Activated CD8-positive, alpha-beta T cell treated with anti-CD3 and anti-CD28 coated beads for 36 hours (primary cell): ENCODE measurements around the gene RNF213. TPM values are rescaled to one million over a fixed set of nuclear protein-coding genes. Genes with fewer than 3 reads are reported as not detected.

ENCODE experiments used
- ATAC-seq: fragments of 200-7000 bp; cut with Tn5 transposase; one replicate; pipeline ENCODE4 v1.10.0; 2021; ENCODE audit warnings: mild to moderate bottlenecking, moderate library complexity
- CTCF ChIA-PET: fragments of 350-600 bp; sonication (Branson Sonifier 250); formaldehyde crosslinking; loops from one replicate; lab custom pipeline; 2021; ENCODE audit warnings: antibody characterized with exemption; lab: Charles Lee
- POLR2A ChIA-PET: fragments of 350-600 bp; sonication (Branson Sonifier 250); formaldehyde crosslinking; loops from one replicate; lab custom pipeline; 2021; ENCODE audit warnings: antibody characterized with exemption; lab: Charles Lee
- DNase-seq: peaks from one replicate; pipeline ENCODE4 v3.0.0-alpha.2; 2020
- H3K27ac Mint-ChIP-seq: one replicate; pipeline ENCODE4 v1.8.0; 2021; ENCODE audit warnings: mild to moderate bottlenecking, mixed read lengths
- H3K27me3 Mint-ChIP-seq: one replicate; pipeline ENCODE4 v1.8.0; 2021; ENCODE audit warnings: mixed read lengths
- H3K36me3 Mint-ChIP-seq: one replicate; pipeline ENCODE4 v1.8.0; 2021; ENCODE audit warnings: low read depth, mixed read lengths
- H3K4me1 Mint-ChIP-seq: one replicate; pipeline ENCODE4 v1.8.0; 2021; ENCODE audit warnings: low read depth, mixed read lengths
- H3K4me3 Mint-ChIP-seq: one replicate; pipeline ENCODE4 v1.8.0; 2021; ENCODE audit warnings: mild to moderate bottlenecking, moderate library complexity, mixed read lengths
- H3K9me3 Mint-ChIP-seq: one replicate; pipeline ENCODE4 v1.8.0; 2021; ENCODE audit warnings: mixed read lengths
- intact Hi-C: fragments of 100-400 bp; cut with micrococcal nuclease; formaldehyde crosslinking; loops from one replicate; pipeline ENCODE4 v1.10.0; 2022
- total RNA-seq, 2 experiments: library from RNA; stranded (reverse); gene quantifications; one replicate each; pipeline ENCODE4 v1.2.3, GENCODE V29; 2021
- TF ChIP-seq, protein P1 (sequence below): fragments of 200-600 bp; IDR thresholded peaks from one replicate; pipeline ENCODE4 v1.8.0; 2022; ENCODE audit warnings: antibody characterized with exemption, mild to moderate bottlenecking

The RNF213 gene
- total RNA-seq, 2 experiments from 2014 or later = 131 to 142 TPM

DNA sequence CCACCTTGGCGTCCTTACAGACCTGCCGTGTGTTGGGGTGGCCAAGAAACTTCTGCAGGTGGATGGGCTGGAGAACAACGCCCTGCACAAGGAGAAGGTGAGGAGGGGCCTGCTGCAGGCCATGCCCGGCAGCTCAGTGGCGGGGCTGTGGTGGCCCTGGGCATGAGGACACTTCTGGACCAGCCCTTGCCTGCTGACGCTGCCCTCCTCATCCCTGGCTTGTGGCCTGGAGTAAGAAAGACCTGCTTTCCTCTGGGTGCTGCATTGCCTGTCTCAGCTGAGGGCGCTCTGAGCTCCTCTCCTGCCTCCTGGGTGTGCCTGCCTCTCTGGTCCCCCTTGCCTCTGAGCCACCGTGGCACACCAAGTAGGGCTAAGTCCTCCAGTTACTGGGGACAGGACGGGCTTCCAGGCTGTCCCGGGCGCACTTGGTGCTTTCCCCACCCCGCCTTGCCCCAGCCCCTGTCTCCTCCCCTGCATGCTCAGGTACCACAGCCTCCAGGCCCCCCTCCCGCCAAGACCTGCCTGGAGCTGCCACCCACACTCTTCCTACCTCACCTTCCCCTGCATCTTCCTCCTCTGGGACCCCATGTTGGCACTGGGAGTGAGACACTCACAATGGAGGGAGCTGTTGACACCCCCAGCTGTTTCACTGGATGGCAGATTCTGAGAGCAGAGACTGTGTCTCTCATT is 163.0 kb downstream of the RNF213 start:
- ChIA-PET CTCF (interaction anchor here (1.0 kb wide), 2 partner anchors 8 to 152 kb away, joined by 4 read pairs; no protein-coding TSS in a partner anchor), POLR2A (interaction anchor here (0.6 kb wide), 1 partner anchor 503 kb away, joined by 3 read pairs; no protein-coding TSS in a partner anchor)
- H3K4me1 Mint-ChIP-seq = peaks cover 11% of the 10 kb centered on the region
- H3K9me3 Mint-ChIP-seq = no peaks in the 10 kb centered on the region
- H3K4me3 Mint-ChIP-seq = no peak overlapping the region
- H3K27ac Mint-ChIP-seq = no peak overlapping the region
- no peaks in the 10 kb centered on the region for H3K36me3 Mint-ChIP-seq
- TF ChIP-seq, protein P1, sequence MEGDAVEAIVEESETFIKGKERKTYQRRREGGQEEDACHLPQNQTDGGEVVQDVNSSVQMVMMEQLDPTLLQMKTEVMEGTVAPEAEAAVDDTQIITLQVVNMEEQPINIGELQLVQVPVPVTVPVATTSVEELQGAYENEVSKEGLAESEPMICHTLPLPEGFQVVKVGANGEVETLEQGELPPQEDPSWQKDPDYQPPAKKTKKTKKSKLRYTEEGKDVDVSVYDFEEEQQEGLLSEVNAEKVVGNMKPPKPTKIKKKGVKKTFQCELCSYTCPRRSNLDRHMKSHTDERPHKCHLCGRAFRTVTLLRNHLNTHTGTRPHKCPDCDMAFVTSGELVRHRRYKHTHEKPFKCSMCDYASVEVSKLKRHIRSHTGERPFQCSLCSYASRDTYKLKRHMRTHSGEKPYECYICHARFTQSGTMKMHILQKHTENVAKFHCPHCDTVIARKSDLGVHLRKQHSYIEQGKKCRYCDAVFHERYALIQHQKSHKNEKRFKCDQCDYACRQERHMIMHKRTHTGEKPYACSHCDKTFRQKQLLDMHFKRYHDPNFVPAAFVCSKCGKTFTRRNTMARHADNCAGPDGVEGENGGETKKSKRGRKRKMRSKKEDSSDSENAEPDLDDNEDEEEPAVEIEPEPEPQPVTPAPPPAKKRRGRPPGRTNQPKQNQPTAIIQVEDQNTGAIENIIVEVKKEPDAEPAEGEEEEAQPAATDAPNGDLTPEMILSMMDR = no peak
- intact Hi-C loops = no loop called here
- DNase-seq (no peak), ATAC-seq (no peak)
- no peaks in the 10 kb centered on the region for H3K27me3 Mint-ChIP-seq

DNA sequence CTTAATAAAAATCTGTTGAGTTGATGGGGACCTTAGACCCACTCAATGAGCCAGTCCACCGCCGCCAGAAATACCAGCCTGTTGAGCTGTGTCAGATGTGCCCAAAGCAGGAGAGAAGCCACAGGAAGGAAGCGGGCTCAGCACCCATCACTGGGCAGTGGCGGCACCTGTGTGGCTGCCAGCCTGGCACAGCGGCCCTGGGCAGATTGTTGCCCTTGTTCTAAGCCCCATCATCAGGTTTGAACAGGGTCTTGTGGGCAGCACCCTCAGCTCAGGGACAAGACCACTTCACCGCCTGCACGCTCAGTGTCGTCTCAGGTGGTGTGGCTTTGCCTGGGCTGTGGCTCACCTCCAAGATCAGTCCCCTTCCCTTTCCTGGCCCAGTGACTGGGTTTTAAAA is 163.6 kb downstream of the RNF213 start:
- DNase-seq (no peak), ATAC-seq (no peak)
- no peaks in the 10 kb centered on the region for H3K9me3 Mint-ChIP-seq
- TF ChIP-seq, protein P1 = no peak
- H3K4me3 Mint-ChIP-seq = no peak overlapping the region
- H3K27ac Mint-ChIP-seq = no peak overlapping the region
- CTCF ChIA-PET = interaction anchor here (1.0 kb wide), 2 partner anchors 9 to 151 kb away, joined by 4 read pairs; no protein-coding TSS in a partner anchor
- intact Hi-C loops = no loop called here
- H3K27me3 Mint-ChIP-seq = no peaks in the 10 kb centered on the region
- peaks cover 11% of the 10 kb centered on the region for H3K4me1 Mint-ChIP-seq
- POLR2A ChIA-PET = interaction anchor here (0.6 kb wide), 2 partner anchors 9 to 503 kb away, joined by 3 read pairs; partner anchors contain the start of gene ENDOV
- no peaks in the 10 kb centered on the region for H3K36me3 Mint-ChIP-seq

DNA sequence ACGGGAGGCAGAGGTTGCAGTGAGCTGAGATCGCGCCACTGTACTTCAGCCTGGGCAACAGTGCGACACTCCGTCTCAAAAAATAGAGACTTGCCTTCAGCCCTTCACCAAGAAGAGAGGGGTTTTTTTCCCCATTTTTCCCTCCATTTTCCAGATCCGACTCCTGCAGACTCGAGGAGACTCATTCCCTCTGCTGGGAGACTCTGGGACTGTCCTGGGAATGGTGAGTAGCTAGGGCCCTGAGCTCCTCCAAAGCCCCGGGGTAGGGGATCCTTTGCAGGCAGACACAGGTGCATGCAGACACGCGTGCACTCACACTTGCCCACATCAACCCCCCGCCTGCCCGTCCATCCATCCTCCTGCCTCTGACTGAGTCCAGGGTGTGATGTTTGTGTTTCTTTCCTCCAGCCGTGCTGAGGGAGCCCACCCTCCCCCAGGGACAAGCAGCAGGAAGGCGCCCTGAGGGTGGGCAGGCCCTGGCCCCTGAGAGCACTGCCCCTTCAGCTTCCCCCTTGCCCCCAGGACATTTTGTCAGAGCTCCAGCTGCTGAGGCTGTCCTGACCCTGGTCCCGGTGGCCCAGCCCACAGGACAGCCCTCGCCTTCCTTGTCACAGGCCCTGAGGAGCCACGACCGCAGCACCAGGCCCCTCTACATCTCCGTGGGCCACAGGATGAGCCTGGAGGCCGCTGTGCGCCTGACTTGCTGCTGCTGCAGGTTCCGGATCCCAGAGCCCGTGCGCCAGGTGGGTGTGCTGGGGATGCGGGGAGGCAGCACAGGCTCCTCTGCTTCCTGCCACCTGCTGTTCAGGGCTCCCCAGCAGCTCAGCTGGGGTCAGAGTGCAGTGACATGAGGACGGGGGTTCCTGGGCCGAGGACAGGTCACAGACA is 164.5 kb downstream of the RNF213 start:
- H3K27me3 Mint-ChIP-seq = no peaks in the 10 kb centered on the region
- no peak for DNase-seq
- no peak overlapping the region for H3K27ac Mint-ChIP-seq
- ATAC-seq = no peak
- no peaks in the 10 kb centered on the region for H3K9me3 Mint-ChIP-seq
- ChIA-PET POLR2A (interaction anchor here (0.6 to 1.1 kb wide), 3 partner anchors 10 to 29 kb away, joined by 3 to 4 read pairs (median 3); partner anchors contain the start of gene ENDOV), CTCF (interaction anchor here (0.8 to 1.0 kb wide), 3 partner anchors 9 to 545 kb away, joined by 3 to 4 read pairs (median 3); no protein-coding TSS in a partner anchor)
- H3K4me3 Mint-ChIP-seq = no peak overlapping the region
- TF ChIP-seq, protein P1 = no peak
- H3K36me3 Mint-ChIP-seq = no peaks in the 10 kb centered on the region
- intact Hi-C loops = loop anchor here (5.0 kb wide), 2 partner anchors 152 to 557 kb away; no protein-coding TSS in a partner anchor
- H3K4me1 Mint-ChIP-seq = peaks cover 11% of the 10 kb centered on the region

DNA sequence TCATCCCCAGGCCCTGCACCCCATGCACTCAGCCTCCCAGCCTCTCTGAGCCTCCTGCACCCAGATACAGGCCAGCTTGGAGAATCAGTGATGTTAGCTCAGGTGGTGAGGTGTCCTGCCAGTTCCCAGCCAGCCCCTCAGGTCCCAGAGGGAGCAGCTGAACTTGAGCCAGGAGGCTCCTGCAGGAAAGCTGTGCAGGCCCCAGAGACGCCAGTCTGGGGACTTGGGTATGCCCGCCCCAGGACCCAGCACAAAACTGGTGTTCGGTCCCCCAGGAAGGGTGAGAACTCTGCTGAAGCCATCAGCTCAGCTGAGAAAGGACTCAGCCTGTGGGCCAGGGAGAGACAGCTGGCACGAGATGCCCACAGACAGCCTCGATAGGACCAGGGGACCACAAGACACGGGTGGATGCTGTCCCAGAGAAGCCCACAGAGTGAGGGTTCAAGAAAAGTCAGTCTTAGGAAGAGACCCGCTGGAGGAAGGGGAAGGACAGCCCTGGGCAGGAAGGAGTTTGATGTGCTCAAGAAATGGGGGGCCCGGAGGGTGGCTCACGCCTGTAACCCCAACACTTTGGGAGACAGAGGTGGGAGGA is 165.3 kb downstream of the RNF213 start:
- intact Hi-C loops = loop anchor here (5.0 kb wide), 2 partner anchors 151 to 556 kb away; no protein-coding TSS in a partner anchor
- Mint-ChIP-seq H3K36me3 (no peaks in the 10 kb centered on the region), H3K4me3 (no peak overlapping the region), H3K9me3 (no peaks in the 10 kb centered on the region), H3K27ac (no peak overlapping the region), H3K27me3 (no peaks in the 10 kb centered on the region), H3K4me1 (peaks cover 11% of the 10 kb centered on the region)
- DNase-seq (no peak), ATAC-seq (no peak)
- ChIA-PET POLR2A (interaction anchor here (0.8 to 1.1 kb wide), 2 partner anchors 12 to 29 kb away, joined by 3 to 4 read pairs; no protein-coding TSS in a partner anchor), CTCF (interaction anchor here (0.8 to 3.6 kb wide), 3 partner anchors 10 to 544 kb away, joined by 3 to 19 read pairs (median 3); no protein-coding TSS in a partner anchor)
- TF ChIP-seq, protein P1 = no peak
